A549 (cell line): ENCODE measurements around the gene CNTNAP5. TPM values are rescaled to one million over a fixed set of nuclear protein-coding genes. Genes with fewer than 3 reads are reported as not detected.

ENCODE experiments used
- ATAC-seq, 2 experiments: fragments of 200-7000 bp in 1 of 2; fragments of >200 bp in 1 of 2; cut with Nextera tagmentation in 1 of 2; cut with Tn5 transposase in 1 of 2; 3 replicates each; pipeline versions ENCODE4 v1.8.0 to v1.9.1; 2018 to 2020; ENCODE audit warnings: mild to moderate bottlenecking in 1 of 2, moderate library complexity in 1 of 2
- CTCF ChIA-PET: fragments of 300-600 bp; sonication (Branson Sonifier 250); formaldehyde crosslinking; extraction: SDS; loops from one replicate; lab custom pipeline; 2021; ENCODE audit warnings: antibody characterized with exemption, inconsistent platforms; lab: Yijun Ruan, JAX
- POLR2A ChIA-PET: fragments of 350-600 bp; formaldehyde crosslinking; extraction: SDS; loops from one replicate; lab custom pipeline; 2021; ENCODE audit warnings: antibody characterized with exemption, inconsistent platforms; lab: Yijun Ruan, JAX
- DNase-seq, 2 experiments: peaks; one replicate each; pipeline versions ENCODE4 v3.0.0 to v3.0.0-alpha.2; 2011 to 2016; ENCODE audit warnings: low read depth in 1 of 2, low spot score in 1 of 2
- FAIRE-seq: peaks from 2 replicates; lab custom pipeline; 2011; peaks lifted over from hg19 to GRCh38; lab: Jason Lieb, UNC
- H3K27ac ChIP-seq, 2 experiments: fragments of >200 bp; sonication (Bioruptor Twin); formaldehyde crosslinking; 3 replicates each; pipeline ENCODE4 v1.5.1; 2016 to 2017
- H3K4me1 ChIP-seq: fragments of >200 bp; sonication (Bioruptor Twin); formaldehyde crosslinking; 3 replicates; pipeline ENCODE4 v1.6.1; 2016
- H3K4me2 ChIP-seq: fragments of >200 bp; sonication (Bioruptor Twin); formaldehyde crosslinking; 3 replicates; pipeline ENCODE4 v1.6.1; 2016
- H3K4me3 ChIP-seq: fragments of >200 bp; sonication (Bioruptor Twin); formaldehyde crosslinking; 3 replicates; pipeline ENCODE4 v1.5.1; 2016
- H3K9me3 ChIP-seq: fragments of >200 bp; sonication (Bioruptor Twin); formaldehyde crosslinking; 3 replicates; pipeline ENCODE4 v1.6.1; 2016
- BHLHE40 ChIP-seq: IDR thresholded peaks from 2 replicates; pipeline ENCODE4 v1.6.1; 2012; ENCODE audit warnings: low read depth, low read length, inconsistent platforms
- CHD4 ChIP-seq: fragments of 200-600 bp; sonication (generic); IDR thresholded peaks from 2 replicates; pipeline ENCODE4 v1.6.1; 2016; ENCODE audit warnings: antibody characterized with exemption, mild to moderate bottlenecking, borderline replicate concordance
- E2F6 ChIP-seq: IDR thresholded peaks from 2 replicates; pipeline ENCODE4 v1.6.1; 2012; ENCODE audit warnings: low read depth, borderline replicate concordance
- EHF ChIP-seq: fragments of 250-450 bp; sonication (Bioruptor Pico); IDR thresholded peaks from 2 replicates; pipeline ENCODE4 v1.5.0; 2020; ENCODE audit warnings: mild to moderate bottlenecking
- ESRRA ChIP-seq: fragments of 150-350 bp; IDR thresholded peaks from 2 replicates; pipeline ENCODE4 v1.6.1; 2014; ENCODE audit warnings: mild to moderate bottlenecking, low read length, borderline replicate concordance
- FOSB ChIP-seq: fragments of 250-450 bp; sonication (Bioruptor Pico); IDR thresholded peaks from 2 replicates; pipeline ENCODE4 v1.5.0; 2020; ENCODE audit warnings: mild to moderate bottlenecking, moderate library complexity
- FOSL2 ChIP-seq, 2 experiments: fragments of 450-650 bp in 1 of 2; fragments of >200 bp in 1 of 2; sonication (Bioruptor Twin) in 1 of 2; formaldehyde crosslinking; IDR thresholded peaks; 2 replicates each; pipeline versions ENCODE4 v1.5.0 to v1.6.1; 2016 to 2020; ENCODE audit warnings: mild to moderate bottlenecking in 1 of 2, moderate library complexity in 1 of 2
- FOXS1 ChIP-seq: fragments of 250-450 bp; sonication (Bioruptor Pico); IDR thresholded peaks from 2 replicates; pipeline ENCODE4 v1.5.0; 2020; ENCODE audit warnings: mild to moderate bottlenecking, moderate library complexity
- GATA3 ChIP-seq: IDR thresholded peaks from 2 replicates; pipeline ENCODE4 v1.6.1; 2012; ENCODE audit warnings: borderline replicate concordance
- HDAC2 ChIP-seq: fragments of 200-600 bp; sonication (generic); IDR thresholded peaks from 2 replicates; pipeline ENCODE4 v1.6.1; 2016
- HOXA7 ChIP-seq: fragments of 250-450 bp; sonication (Bioruptor Pico); IDR thresholded peaks from 2 replicates; pipeline ENCODE4 v1.5.0; 2020; ENCODE audit warnings: mild to moderate bottlenecking, moderate library complexity
- JUN ChIP-seq, 2 experiments: fragments of >200 bp; sonication (Bioruptor Twin); formaldehyde crosslinking; IDR thresholded peaks; 2 replicates in 1 of 2; 3 replicates in 1 of 2; pipeline ENCODE4 v1.6.1; 2016 to 2017
- JUNB ChIP-seq: fragments of >200 bp; sonication (Bioruptor Twin); formaldehyde crosslinking; IDR thresholded peaks from 2 replicates; pipeline ENCODE4 v1.6.1; 2016
- KDM5A ChIP-seq: fragments of 200-600 bp; sonication (generic); IDR thresholded peaks from 2 replicates; pipeline ENCODE4 v1.6.1; 2016; ENCODE audit warnings: antibody characterized with exemption, mild to moderate bottlenecking
- MAFK ChIP-seq: fragments of 450-650 bp; IDR thresholded peaks from 2 replicates; pipeline ENCODE4 v1.6.1; 2014; ENCODE audit not compliant: partially characterized antibody
- MAX ChIP-seq: IDR thresholded peaks from 2 replicates; pipeline ENCODE4 v1.6.1; 2012
- NFE2L2 ChIP-seq: fragments of 150-350 bp; conservative IDR thresholded peaks from 2 replicates; pipeline ENCODE4 v1.6.1; 2014; ENCODE audit warnings: low read length
- NR3C1 ChIP-seq: fragments of >200 bp; sonication (Bioruptor Twin); formaldehyde crosslinking; IDR thresholded peaks from 3 replicates; pipeline ENCODE4 v1.6.1; 2017
- SREBF2 ChIP-seq: fragments of 450-650 bp; IDR thresholded peaks from 2 replicates; pipeline ENCODE4 v1.6.1; 2014; ENCODE audit warnings: mild to moderate bottlenecking, moderate library complexity
- ZC3H11A ChIP-seq: fragments of 450-650 bp; IDR thresholded peaks from 2 replicates; pipeline ENCODE4 v1.6.1; 2014; ENCODE audit warnings: antibody characterized with exemption, mild to moderate bottlenecking
- ZNF302 ChIP-seq: fragments of 250-450 bp; sonication (Bioruptor Pico); IDR thresholded peaks from 2 replicates; pipeline ENCODE4 v1.9.0; 2021; ENCODE audit warnings: inconsistent platforms, mild to moderate bottlenecking, moderate library complexity
- ZSCAN20 ChIP-seq: fragments of 250-450 bp; sonication (Bioruptor Pico); IDR thresholded peaks from 2 replicates; pipeline ENCODE4 v1.8.0; 2022; ENCODE audit warnings: mild to moderate bottlenecking, moderate library complexity
- WGBS: methylation state at CpG from one replicate; pipeline ENCODE4 v1.1.6; 2017; ENCODE audit errors: missing lambda C conversion rate; 5-methylcytosine and 5-hydroxymethylcytosine counted together
- polyA plus RNA-seq, 4 experiments: library from polyadenylated mRNA; depleted of rRNA in 3 of 4; stranded (reverse); fragments of >200 nt; fragmentation: RNase III in 1 of 4; extraction: RNeasy Plus Mini Kit Qiagen cat#74134 plus additional on column Dnase treatment in 1 of 4; gene quantifications; 2 replicates in 3 of 4; 3 replicates in 1 of 4; pipeline ENCODE4 v1.2.3, GENCODE V29; 2011 to 2017
- TF ChIP-seq, protein P1 (sequence below): fragments of >200 bp; sonication (Bioruptor Twin); formaldehyde crosslinking; IDR thresholded peaks from 3 replicates; pipeline ENCODE4 v1.6.1; 2016
- TF ChIP-seq, protein P2 (sequence below): fragments of 250-450 bp; sonication (Bioruptor Pico); IDR thresholded peaks from 2 replicates; pipeline ENCODE4 v1.5.0; 2020; ENCODE audit warnings: low read depth, mild to moderate bottlenecking, moderate library complexity

The CNTNAP5 gene
- polyA plus RNA-seq, 2 of the 4 experiments (the other 2 are of a cell fraction): not detected

DNA sequence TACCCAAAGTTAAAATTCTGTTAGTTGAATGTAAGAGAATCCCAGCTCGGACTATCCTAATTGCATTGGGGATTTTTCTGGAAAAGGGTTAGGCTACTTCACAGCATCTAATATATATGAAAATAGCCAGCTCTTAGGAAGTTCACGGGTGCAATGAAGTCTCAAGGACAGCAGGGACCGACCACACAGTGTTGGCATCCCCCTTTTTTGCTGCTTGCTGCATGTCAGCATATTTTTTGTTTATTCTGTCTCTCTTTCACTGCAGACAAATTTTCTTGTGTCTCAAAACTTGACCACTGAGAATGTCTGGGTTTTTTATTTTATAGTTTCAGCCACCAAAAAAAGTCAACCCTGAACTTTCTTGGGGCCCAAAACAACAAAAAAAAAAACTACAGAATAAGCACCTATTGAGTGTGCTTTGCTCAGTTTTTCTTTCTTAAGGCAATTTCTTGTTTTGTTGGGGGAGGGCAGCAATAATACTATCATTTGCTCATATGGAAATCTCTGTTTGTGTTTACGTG, 535.6 kb downstream of the CNTNAP5 start:
- no peak for FAIRE-seq
- ATAC-seq: no peak
- Histone ChIP-seq H3K4me3 (no peak overlapping the region), H3K9me3 (no peaks in the 10 kb centered on the region), H3K4me1 (no peaks in the 10 kb centered on the region), H3K27ac (no peak overlapping the region), H3K4me2 (no peak overlapping the region)
- ChIA-PET CTCF (no interaction called here), POLR2A (no interaction called here)
- WGBS: under 1% methylated on average over 4 of the region's 4 CpGs
- DNase-seq: no peak
- TF ChIP-seq HOXA7 (CRISPR knock-in tag): no peak
- TF ChIP-seq NR3C1: no peak
- TF ChIP-seq, protein P1, sequence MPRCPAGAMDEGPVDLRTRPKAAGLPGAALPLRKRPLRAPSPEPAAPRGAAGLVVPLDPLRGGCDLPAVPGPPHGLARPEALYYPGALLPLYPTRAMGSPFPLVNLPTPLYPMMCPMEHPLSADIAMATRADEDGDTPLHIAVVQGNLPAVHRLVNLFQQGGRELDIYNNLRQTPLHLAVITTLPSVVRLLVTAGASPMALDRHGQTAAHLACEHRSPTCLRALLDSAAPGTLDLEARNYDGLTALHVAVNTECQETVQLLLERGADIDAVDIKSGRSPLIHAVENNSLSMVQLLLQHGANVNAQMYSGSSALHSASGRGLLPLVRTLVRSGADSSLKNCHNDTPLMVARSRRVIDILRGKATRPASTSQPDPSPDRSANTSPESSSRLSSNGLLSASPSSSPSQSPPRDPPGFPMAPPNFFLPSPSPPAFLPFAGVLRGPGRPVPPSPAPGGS: no peak
- TF ChIP-seq, all 56 proteins: peak for 0

- no peak overlapping the region for H3K27ac ChIP-seq
- WGBS: 3% methylated on average over 2 of the region's 2 CpGs
- POLR2A ChIA-PET: no interaction called here
- ATAC-seq (no peak), DNase-seq (no peak), FAIRE-seq (no peak)
- H3K9me3 ChIP-seq: no peaks in the 10 kb centered on the region
- TF ChIP-seq ESRRA (no peak), FOSL2 (IDR thresholded peaks at IDR 0.05) (no peak), FOSL2 (CRISPR knock-in tag; IDR thresholded peaks at IDR 0.05) (no peak), ZC3H11A (no peak), JUN (IDR thresholded peaks at IDR 0.05) (no peak), CHD4 (no peak), GATA3 (no peak), HDAC2 (no peak), HOXA7 (CRISPR knock-in tag) (no peak), ZSCAN20 (CRISPR knock-in tag) (no peak), MAFK (no peak), ZNF302 (no peak), EHF (CRISPR knock-in tag) (no peak), KDM5A (no peak), BHLHE40 (no peak)
- H3K4me1 ChIP-seq: no peaks in the 10 kb centered on the region
- no peak overlapping the region for H3K4me3 ChIP-seq
- CTCF ChIA-PET: no interaction called here
- H3K4me2 ChIP-seq: no peak overlapping the region
These were observed 536.4 kb downstream of the CNTNAP5 start for GRCh38 chr2:124561486-124561885.

GRCh38 chr2:124563426-124563825, 538.3 kb downstream of the CNTNAP5 start:
- H3K9me3 ChIP-seq: no peaks in the 10 kb centered on the region
- POLR2A ChIA-PET: no interaction called here
- no peaks in the 10 kb centered on the region for H3K4me1 ChIP-seq
- H3K27ac ChIP-seq: no peak overlapping the region
- no peak for DNase-seq
- no peak for TF ChIP-seq E2F6
- no peak for TF ChIP-seq FOSB
- no peak for TF ChIP-seq MAX
- no peak for TF ChIP-seq SREBF2
- no peak for TF ChIP-seq JUNB
- TF ChIP-seq NFE2L2: no peak
- no peak for TF ChIP-seq FOXS1 (CRISPR knock-in tag)
- TF ChIP-seq, protein P2, sequence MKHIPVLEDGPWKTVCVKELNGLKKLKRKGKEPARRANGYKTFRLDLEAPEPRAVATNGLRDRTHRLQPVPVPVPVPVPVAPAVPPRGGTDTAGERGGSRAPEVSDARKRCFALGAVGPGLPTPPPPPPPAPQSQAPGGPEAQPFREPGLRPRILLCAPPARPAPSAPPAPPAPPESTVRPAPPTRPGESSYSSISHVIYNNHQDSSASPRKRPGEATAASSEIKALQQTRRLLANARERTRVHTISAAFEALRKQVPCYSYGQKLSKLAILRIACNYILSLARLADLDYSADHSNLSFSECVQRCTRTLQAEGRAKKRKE (CRISPR knock-in tag): no peak
- ATAC-seq: no peak
- no peak overlapping the region for H3K4me2 ChIP-seq
- FAIRE-seq: no peak
- CTCF ChIA-PET: no interaction called here
- H3K4me3 ChIP-seq: no peak overlapping the region
